HepG2 (cell line): Measurements from ENCODE around the gene TENT4B. TPM values are rescaled to one million over a fixed set of nuclear protein-coding genes. Genes with fewer than 3 reads are reported as not detected.

ENCODE experiments used
- ATAC-seq: fragments of 200-7000 bp; cut with Tn5 transposase; 3 replicates; pipeline ENCODE4 v1.9.1; 2020; ENCODE audit warnings: mild to moderate bottlenecking, moderate library complexity
- BruUV-seq: library from RNA; stranded (reverse); fragments of 400-500 nt; replicated peaks from 2 replicates; lab custom pipeline; 2021; lab: Mats Ljungman, UMichigan
- CTCF ChIA-PET: fragments of 300-600 bp; formaldehyde crosslinking; extraction: SDS; loops from one replicate; lab custom pipeline; 2021; ENCODE audit warnings: low total read pairs, inconsistent platforms, low intra/inter-chr PET ratio; lab: Yijun Ruan, JAX
- POLR2A ChIA-PET: fragments of 350-600 bp; sonication (Branson Sonifier 250); formaldehyde crosslinking; loops from one replicate; lab custom pipeline; 2020; ENCODE audit warnings: antibody characterized with exemption, inconsistent platforms; lab: Yijun Ruan, JAX
- DNase-seq: peaks from one replicate; pipeline ENCODE4 v3.0.0-alpha.2; 2015; ENCODE audit warnings: low spot score
- FAIRE-seq: peaks from 3 replicates; lab custom pipeline; 2011; peaks lifted over from hg19 to GRCh38; lab: Jason Lieb, UNC
- H2AFZ ChIP-seq: one replicate; pipeline ENCODE4 v1.6.1; 2011; ENCODE audit warnings: low read length, inconsistent platforms
- H3K27ac ChIP-seq: fragments of 300-600 bp; 3 replicates; pipeline ENCODE4 v1.8.0; 2011; ENCODE audit warnings: mixed run types, mild to moderate bottlenecking, mixed read lengths, low read length, inconsistent platforms; ENCODE audit not compliant: insufficient read depth; ENCODE audit errors: extremely low read length
- H3K27me3 ChIP-seq, 2 experiments: fragments of 200-600 bp in 1 of 2; 2 replicates in 1 of 2; 3 replicates in 1 of 2; pipeline versions ENCODE4 v1.6.0 to v1.8.0; 2011; ENCODE audit warnings: low read length in 2 of 2, mild to moderate bottlenecking in 2 of 2, moderate library complexity in 2 of 2, inconsistent platforms in 1 of 2; ENCODE audit not compliant: insufficient read depth in 2 of 2, control insufficient read depth in 1 of 2
- H3K36me3 ChIP-seq, 2 experiments: fragments of 200-600 bp in 1 of 2; replicated peaks in 1 of 2; 2 replicates in 1 of 2; 3 replicates in 1 of 2; pipeline versions ENCODE4 v1.5.1 to v1.8.0; 2011; ENCODE audit warnings: low read length in 2 of 2, inconsistent platforms in 1 of 2; ENCODE audit not compliant: insufficient read depth in 2 of 2, control insufficient read depth in 1 of 2
- H3K4me1 ChIP-seq: 2 replicates; pipeline ENCODE4 v1.5.1; 2012; ENCODE audit warnings: low read length, inconsistent platforms; ENCODE audit not compliant: insufficient read depth
- H3K4me2 ChIP-seq: 2 replicates; pipeline ENCODE4 v1.6.0; 2011; ENCODE audit warnings: low read depth, low read length, inconsistent platforms
- H3K4me3 ChIP-seq, 3 experiments: fragments of 200-600 bp in 1 of 3; sonication (generic), shearing (Covaris generic) in 1 of 3; replicated peaks in 1 of 3; 2 replicates each; pipeline ENCODE4 v1.5.1; 2011 to 2016; ENCODE audit warnings: low read length in 3 of 3, inconsistent platforms in 2 of 3, low read depth in 2 of 3, mild to moderate bottlenecking in 2 of 3, control low read depth in 1 of 3, mixed read lengths in 1 of 3; ENCODE audit not compliant: insufficient read depth in 1 of 3
- H3K79me2 ChIP-seq: one replicate; pipeline ENCODE4 v1.6.1; 2011; ENCODE audit warnings: low read length, inconsistent platforms; ENCODE audit not compliant: insufficient read depth
- H3K9ac ChIP-seq: 2 replicates; pipeline ENCODE4 v1.6.0; 2011; ENCODE audit warnings: mild to moderate bottlenecking, low read depth, low read length, inconsistent platforms; ENCODE audit not compliant: insufficient read depth
- H3K9me3 ChIP-seq: 2 replicates; pipeline ENCODE4 v1.5.1; 2012; ENCODE audit warnings: mild to moderate bottlenecking, low read length
- H4K20me1 ChIP-seq: 2 replicates; pipeline ENCODE4 v1.6.0; 2011; ENCODE audit warnings: inconsistent platforms, mild to moderate bottlenecking, low read length, moderate library complexity; ENCODE audit not compliant: insufficient read depth
- ELF3 ChIP-seq: IDR thresholded peaks from 2 replicates; pipeline ENCODE4 v1.6.1; 2016; ENCODE audit warnings: missing genetic modification reagents, missing compliant biosample characterization
- GATAD2A ChIP-seq: IDR thresholded peaks from 2 replicates; pipeline ENCODE4 v1.6.1; 2016
- KDM2A ChIP-seq: sonication (generic); formaldehyde crosslinking; IDR thresholded peaks from 2 replicates; pipeline ENCODE4 v1.4.0; 2020; ENCODE audit warnings: low read depth, missing genetic modification reagents, borderline replicate concordance
- SNAPC2 ChIP-seq: sonication (generic); formaldehyde crosslinking; IDR thresholded peaks from 2 replicates; pipeline ENCODE4 v1.8.1; 2022; ENCODE audit warnings: mild to moderate bottlenecking, missing genetic modification reagents
- ZBTB39 ChIP-seq: sonication (generic); formaldehyde crosslinking; IDR thresholded peaks from 2 replicates; pipeline ENCODE4 v1.5.0; 2020; ENCODE audit warnings: missing genetic modification reagents
- ZFP90 ChIP-seq: sonication (generic); formaldehyde crosslinking; IDR thresholded peaks from 2 replicates; pipeline ENCODE4 v1.8.0; 2022; ENCODE audit warnings: missing genetic modification reagents, mild to moderate bottlenecking, inconsistent platforms, borderline replicate concordance
- ZMYM4 ChIP-seq: sonication (generic); formaldehyde crosslinking; IDR thresholded peaks from 2 replicates; pipeline ENCODE4 v1.8.1; 2023; ENCODE audit warnings: mild to moderate bottlenecking, missing genetic modification reagents
- ZNF121 ChIP-seq: sonication (generic); formaldehyde crosslinking; IDR thresholded peaks from 2 replicates; pipeline ENCODE4 v1.5.0; 2020; ENCODE audit warnings: mild to moderate bottlenecking, missing genetic modification reagents
- ZNF251 ChIP-seq: sonication (generic); formaldehyde crosslinking; IDR thresholded peaks from 2 replicates; pipeline ENCODE4 v1.9.0; 2021; ENCODE audit warnings: mild to moderate bottlenecking, missing genetic modification reagents
- ZNF333 ChIP-seq: sonication (generic); formaldehyde crosslinking; IDR thresholded peaks from 2 replicates; pipeline ENCODE4 v1.4.0; 2020; ENCODE audit warnings: mild to moderate bottlenecking, missing genetic modification reagents, borderline replicate concordance
- ZNF644 ChIP-seq: IDR thresholded peaks from 2 replicates; pipeline ENCODE4 v1.6.1; 2016; ENCODE audit warnings: low read depth
- WGBS: methylation state at CpG from one replicate; pipeline ENCODE4 v1.1.6; 2017; ENCODE audit warnings: low lambda C conversion rate; 5-methylcytosine and 5-hydroxymethylcytosine counted together
- in situ Hi-C: cut with HindIII; loops from 2 replicates; pipeline ENCODE4 v1.10.0; 2017; ENCODE audit warnings: low pct_unique_long_range_greater_than_20kb; ENCODE audit not compliant: extremely low pct_ligation_motif_present
- intact Hi-C: fragments of 100-400 bp; cut with micrococcal nuclease; formaldehyde crosslinking; loops from one replicate; pipeline ENCODE4 v1.10.0; 2022; ENCODE audit not compliant: unreplicated experiment
- polyA plus RNA-seq, 8 experiments: library from polyadenylated mRNA; depleted of rRNA in 3 of 8; stranded (reverse) in 7 of 8; unstranded in 1 of 8; fragments of >200 nt; fragmentation: Illumina TruSeq in 4 of 8; extraction: Trizol in 4 of 8; gene quantifications; 2 replicates each; pipeline versions ENCODE4 v1.2.1 to v1.2.3, GENCODE V29; 2011 to 2016; ENCODE audit warnings: low read depth in 4 of 8, missing spikeins in 1 of 8, mixed read lengths in 1 of 8; ENCODE audit not compliant: insufficient read depth in 1 of 8
- total RNA-seq, 5 experiments: library from RNA; depleted of rRNA; stranded (reverse); fragments of >200 nt; fragmentation: Illumina TruSeq; extraction: Trizol; gene quantifications; 2 replicates each; pipeline ENCODE4 v1.2.3, GENCODE V29; 2016; ENCODE audit warnings: low read depth in 1 of 5
- TF ChIP-seq, protein P1 (sequence below): sonication (generic); formaldehyde crosslinking; IDR thresholded peaks from 2 replicates; pipeline ENCODE4 v1.8.1; 2023; ENCODE audit warnings: missing genetic modification reagents, inconsistent platforms, borderline replicate concordance
- TF ChIP-seq, protein P2 (sequence below): sonication (generic); formaldehyde crosslinking; IDR thresholded peaks from 2 replicates; pipeline ENCODE4 v1.4.0; 2020; ENCODE audit warnings: missing genetic modification reagents

The TENT4B gene
- total and polyA plus RNA-seq, 2 of the 13 experiments (the other 11 are each of a cell fraction or from before 2014, with no cell fraction given), result 15.0 to 32.8 TPM

DNA sequence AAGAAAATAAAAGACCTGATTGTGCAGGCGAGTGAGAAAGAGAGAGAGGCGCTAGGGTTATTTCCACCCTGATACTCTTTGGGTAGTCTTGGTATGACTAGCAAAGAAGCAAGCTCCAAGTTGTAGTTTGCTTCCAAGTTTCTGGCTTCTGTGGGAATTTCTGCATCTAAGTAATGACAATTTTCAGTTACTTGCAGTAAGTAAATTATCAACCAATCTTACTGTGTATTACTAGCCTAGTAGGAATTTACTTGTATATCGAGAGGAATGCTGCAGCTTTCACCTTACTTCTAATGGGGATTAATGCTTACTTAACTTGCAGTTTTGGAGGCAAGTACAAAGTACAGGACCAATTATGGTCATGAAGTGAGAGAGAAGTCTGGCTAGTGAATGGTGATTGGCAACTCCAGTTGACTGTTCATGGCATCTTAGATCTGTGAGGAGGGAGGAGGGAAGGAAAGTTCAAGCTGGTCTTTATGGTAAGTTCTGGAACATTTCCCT lies 31.9 kb downstream of the TENT4B start (continued):
- TF ChIP-seq SNAPC2 (no peak), ZNF644 (CRISPR knock-in tag) (peak; percentile 86), ZMYM4 (peak; percentile 68), GATAD2A (CRISPR knock-in tag) (0 out of 2 replicates have a peak, but pooled peaks have one; percentile 36), ZBTB39 (CRISPR knock-in tag) (peak; percentile 53; the same call in 1 of the 2 replicates), KDM2A (no peak), ELF3 (CRISPR knock-in tag) (peak; percentile 14; the same call in 1 of the 2 replicates)
- TF ChIP-seq, protein P1, sequence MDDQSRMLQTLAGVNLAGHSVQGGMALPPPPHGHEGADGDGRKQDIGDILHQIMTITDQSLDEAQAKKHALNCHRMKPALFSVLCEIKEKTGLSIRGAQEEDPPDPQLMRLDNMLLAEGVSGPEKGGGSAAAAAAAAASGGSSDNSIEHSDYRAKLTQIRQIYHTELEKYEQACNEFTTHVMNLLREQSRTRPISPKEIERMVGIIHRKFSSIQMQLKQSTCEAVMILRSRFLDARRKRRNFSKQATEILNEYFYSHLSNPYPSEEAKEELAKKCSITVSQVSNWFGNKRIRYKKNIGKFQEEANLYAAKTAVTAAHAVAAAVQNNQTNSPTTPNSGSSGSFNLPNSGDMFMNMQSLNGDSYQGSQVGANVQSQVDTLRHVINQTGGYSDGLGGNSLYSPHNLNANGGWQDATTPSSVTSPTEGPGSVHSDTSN (CRISPR knock-in tag), result no peak
- TF ChIP-seq, all 625 proteins: peak for 25

GRCh38 chr16:50188619-50189136 lies 35.6 kb downstream of the TENT4B start:
- Histone ChIP-seq H3K9ac (no peak overlapping the region), H3K4me2 (no peak overlapping the region), H3K79me2 (peaks cover 92% of the 10 kb centered on the region), H3K27me3 (no peaks in the 10 kb centered on the region), H3K9me3 (no peaks in the 10 kb centered on the region), H3K36me3 (no peaks in the 10 kb centered on the region), H3K27ac (no peak overlapping the region), H3K4me3 (no peak overlapping the region), H4K20me1 (peaks cover 24% of the 10 kb centered on the region), H3K4me1 (peaks cover 25% of the 10 kb centered on the region), H2AFZ (no peak overlapping the region)
- FAIRE-seq, result no peak
- intact Hi-C loops, result no loop called here
- CTCF ChIA-PET, result no interaction called here
- peak; percentile 93 for TF ChIP-seq ZNF121 (CRISPR knock-in tag)
- TF ChIP-seq, protein P2, sequence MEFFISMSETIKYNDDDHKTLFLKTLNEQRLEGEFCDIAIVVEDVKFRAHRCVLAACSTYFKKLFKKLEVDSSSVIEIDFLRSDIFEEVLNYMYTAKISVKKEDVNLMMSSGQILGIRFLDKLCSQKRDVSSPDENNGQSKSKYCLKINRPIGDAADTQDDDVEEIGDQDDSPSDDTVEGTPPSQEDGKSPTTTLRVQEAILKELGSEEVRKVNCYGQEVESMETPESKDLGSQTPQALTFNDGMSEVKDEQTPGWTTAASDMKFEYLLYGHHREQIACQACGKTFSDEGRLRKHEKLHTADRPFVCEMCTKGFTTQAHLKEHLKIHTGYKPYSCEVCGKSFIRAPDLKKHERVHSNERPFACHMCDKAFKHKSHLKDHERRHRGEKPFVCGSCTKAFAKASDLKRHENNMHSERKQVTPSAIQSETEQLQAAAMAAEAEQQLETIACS, result no peak
- no peak for TF ChIP-seq ELF3 (CRISPR knock-in tag)
- TF ChIP-seq ZNF251, result no peak
- TF ChIP-seq ZFP90 (CRISPR knock-in tag), result no peak
- TF ChIP-seq ZNF333, result no peak
- ATAC-seq, result no peak
- DNase-seq, result no peak
- POLR2A ChIA-PET, result interaction anchor here (1.5 kb wide), 1 partner anchor 34 kb away, joined by 4 read pairs; no protein-coding TSS in a partner anchor
- WGBS, result 83% methylated on average over 3 of the region's 3 CpGs
- in situ Hi-C loops, result no loop called here
- no TSS peak for BruUV-seq
